K562 (cell line): ENCODE measurements around the gene RUSC2. TPM values are rescaled to one million over a fixed set of nuclear protein-coding genes. Genes with fewer than 3 reads are reported as not detected.

Experiments used
- CBX2 ChIP-seq: fragments of 200-600 bp; sonication (generic); IDR thresholded peaks from one replicate; pipeline ENCODE4 v1.6.1; 2012; ENCODE audit warnings: mild to moderate bottlenecking, low read length, inconsistent platforms; ENCODE audit not compliant: insufficient read depth, poor library complexity, severe bottlenecking
- HDAC2 ChIP-seq: fragments of 450-650 bp; IDR thresholded peaks from 2 replicates; pipeline ENCODE4 v1.6.1; 2016; ENCODE audit warnings: mild to moderate bottlenecking
- HNRNPLL ChIP-seq: fragments of 200-400 bp; formaldehyde crosslinking; IDR thresholded peaks from 2 replicates; pipeline ENCODE4 v1.6.1; 2017; ENCODE audit warnings: low read length, low read depth, mild to moderate bottlenecking; ENCODE audit not compliant: poor library complexity, severe bottlenecking
- NFIC ChIP-seq: fragments of 450-650 bp; IDR thresholded peaks from 2 replicates; pipeline ENCODE4 v1.6.1; 2017; ENCODE audit warnings: mild to moderate bottlenecking, inconsistent platforms
- NUFIP1 ChIP-seq: fragments of 450-650 bp; IDR thresholded peaks from 2 replicates; pipeline ENCODE4 v1.6.1; 2018; ENCODE audit not compliant: partially characterized antibody
- PCBP2 ChIP-seq: fragments of 200-400 bp; formaldehyde crosslinking; IDR thresholded peaks from 2 replicates; pipeline ENCODE4 v1.6.1; 2018; ENCODE audit warnings: low read length, low read depth, mild to moderate bottlenecking, moderate library complexity; ENCODE audit not compliant: poor library complexity, severe bottlenecking
- RB1 ChIP-seq: fragments of 450-650 bp; IDR thresholded peaks from 2 replicates; pipeline ENCODE4 v1.6.1; 2017; ENCODE audit warnings: low read depth, mild to moderate bottlenecking
- RFX1 ChIP-seq: fragments of 450-650 bp; IDR thresholded peaks from 2 replicates; pipeline ENCODE4 v1.6.1; 2016; ENCODE audit warnings: mild to moderate bottlenecking, moderate library complexity
- RNF2 ChIP-seq: sonication (generic); IDR thresholded peaks from 2 replicates; pipeline ENCODE4 v1.6.1; 2016
- SAFB ChIP-seq: fragments of 200-400 bp; formaldehyde crosslinking; IDR thresholded peaks from 2 replicates; pipeline ENCODE4 v1.6.1; 2017; ENCODE audit warnings: low read depth, low read length, borderline replicate concordance
- SETDB1 ChIP-seq: IDR thresholded peaks from one replicate; pipeline ENCODE4 v1.6.1; 2012; ENCODE audit warnings: low read length, control low read depth, inconsistent platforms
- SMAD1 ChIP-seq: fragments of 150-350 bp; IDR thresholded peaks from 2 replicates; pipeline ENCODE4 v1.6.1; 2014; ENCODE audit warnings: low read length, low read depth; ENCODE audit not compliant: partially characterized antibody
- SMAD4 ChIP-seq: fragments of 250-450 bp; sonication (Bioruptor Pico); conservative IDR thresholded peaks from 2 replicates; pipeline ENCODE4 v1.8.0; 2021; ENCODE audit warnings: inconsistent platforms, mild to moderate bottlenecking, moderate library complexity
- TAL1 ChIP-seq: fragments of 450-650 bp; IDR thresholded peaks from 2 replicates; pipeline ENCODE4 v1.6.1; 2016; ENCODE audit warnings: mild to moderate bottlenecking
- ZNF316 ChIP-seq: fragments of 450-650 bp; IDR thresholded peaks from 2 replicates; pipeline ENCODE4 v1.6.1; 2016
- ZNF512 ChIP-seq: IDR thresholded peaks from 2 replicates; pipeline ENCODE4 v1.6.1; 2016; ENCODE audit warnings: missing genetic modification characterization, missing compliant biosample characterization
- ZSCAN29 ChIP-seq: fragments of 450-650 bp; IDR thresholded peaks from 2 replicates; pipeline ENCODE4 v1.6.1; 2017
- polyA plus RNA-seq, 8 experiments: library from polyadenylated mRNA; depleted of rRNA in 4 of 8; stranded (reverse) in 5 of 8; unstranded in 3 of 8; fragments of >200 nt; fragmentation: Nextera tagmentation in 2 of 8; fragmentation: Illumina TruSeq in 1 of 8; extraction: Ambion mirVana in 2 of 8; extraction: Trizol in 1 of 8; gene quantifications; 2 replicates each; pipeline versions ENCODE4 v1.2.1 to v1.2.3, GENCODE V29; 2011 to 2014; ENCODE audit warnings: inconsistent platforms in 1 of 8, missing spikeins in 1 of 8
- total RNA-seq, 7 experiments: library from RNA; depleted of rRNA in 6 of 7; stranded (reverse); fragments of >200 nt in 6 of 7; fragmentation: Illumina TruSeq in 2 of 7; extraction: Trizol in 2 of 7; gene quantifications; 2 replicates each; pipeline versions ENCODE4 v1.2.1 to v1.2.3, GENCODE V29; 2011 to 2021; ENCODE audit warnings: low replicate concordance in 1 of 7
- TF ChIP-seq, protein P1 (sequence below), 3 experiments: IDR thresholded peaks in 2 of 3; conservative IDR thresholded peaks in 1 of 3; 2 replicates each; pipeline ENCODE4 v1.5.1; 2011 to 2012; ENCODE audit warnings: low read length in 3 of 3, mild to moderate bottlenecking in 3 of 3, control low read depth in 2 of 3, improper control_type of control experiment in 1 of 3, inconsistent platforms in 1 of 3, low read depth in 1 of 3, mixed read lengths in 1 of 3, moderate library complexity in 1 of 3; ENCODE audit not compliant: insufficient read depth in 2 of 3
- TF ChIP-seq, protein P2 (sequence below): IDR thresholded peaks from 2 replicates; pipeline ENCODE4 v1.6.1; 2011; ENCODE audit warnings: borderline replicate concordance, low read depth, mild to moderate bottlenecking, moderate library complexity, low read length; ENCODE audit not compliant: insufficient read depth, poor library complexity, severe bottlenecking
- TF ChIP-seq, protein P3 (sequence below): fragments of 250-450 bp; sonication (Bioruptor Pico); IDR thresholded peaks from 2 replicates; pipeline ENCODE4 v1.5.0; 2020; ENCODE audit warnings: mild to moderate bottlenecking
- TF ChIP-seq, protein P4 (sequence below): sonication (generic); formaldehyde crosslinking; IDR thresholded peaks from 2 replicates; pipeline ENCODE4 v1.5.0; 2020; ENCODE audit warnings: missing genetic modification reagents

Gene RUSC2
- total and polyA plus RNA-seq, 9 of the 15 experiments (the other 6 are each of a cell fraction or from before 2014, with no cell fraction given): 0.08 to 12.8 (median 3.1) TPM

- TF ChIP-seq, protein P1, sequence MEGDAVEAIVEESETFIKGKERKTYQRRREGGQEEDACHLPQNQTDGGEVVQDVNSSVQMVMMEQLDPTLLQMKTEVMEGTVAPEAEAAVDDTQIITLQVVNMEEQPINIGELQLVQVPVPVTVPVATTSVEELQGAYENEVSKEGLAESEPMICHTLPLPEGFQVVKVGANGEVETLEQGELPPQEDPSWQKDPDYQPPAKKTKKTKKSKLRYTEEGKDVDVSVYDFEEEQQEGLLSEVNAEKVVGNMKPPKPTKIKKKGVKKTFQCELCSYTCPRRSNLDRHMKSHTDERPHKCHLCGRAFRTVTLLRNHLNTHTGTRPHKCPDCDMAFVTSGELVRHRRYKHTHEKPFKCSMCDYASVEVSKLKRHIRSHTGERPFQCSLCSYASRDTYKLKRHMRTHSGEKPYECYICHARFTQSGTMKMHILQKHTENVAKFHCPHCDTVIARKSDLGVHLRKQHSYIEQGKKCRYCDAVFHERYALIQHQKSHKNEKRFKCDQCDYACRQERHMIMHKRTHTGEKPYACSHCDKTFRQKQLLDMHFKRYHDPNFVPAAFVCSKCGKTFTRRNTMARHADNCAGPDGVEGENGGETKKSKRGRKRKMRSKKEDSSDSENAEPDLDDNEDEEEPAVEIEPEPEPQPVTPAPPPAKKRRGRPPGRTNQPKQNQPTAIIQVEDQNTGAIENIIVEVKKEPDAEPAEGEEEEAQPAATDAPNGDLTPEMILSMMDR (IDR thresholded peaks at IDR 0.05 in 2 of 3, conservative IDR thresholded peaks at IDR 0.05 in 1 of 3; ENCODE audit: insufficient read depth in 2 of 3, low read depth in 1 of 3, low read length in 3 of 3): peak; percentile 33 to 42 (median 35); a peak in 5 of 6 replicates
- TF ChIP-seq TAL1 (no peak), ZNF316 (peak; percentile 46), ZNF512 (tag) (no peak), SAFB (no peak), SMAD1 (no peak), SETDB1 (no peak), HNRNPLL (peak; percentile 53), CBX2 (no peak), RFX1 (peak; percentile 31; the same call in 1 of the 2 replicates), HDAC2 (no peak), PCBP2 (no peak), RB1 (peak; percentile 93; the same call in 1 of the 2 replicates), NUFIP1 (no peak), ZSCAN29 (no peak), SMAD4 (CRISPR knock-in tag) (peak; percentile 95), RNF2 (0 out of 2 replicates have a peak, but pooled peaks have one; percentile 16), NFIC (no peak)
- TF ChIP-seq, protein P2, sequence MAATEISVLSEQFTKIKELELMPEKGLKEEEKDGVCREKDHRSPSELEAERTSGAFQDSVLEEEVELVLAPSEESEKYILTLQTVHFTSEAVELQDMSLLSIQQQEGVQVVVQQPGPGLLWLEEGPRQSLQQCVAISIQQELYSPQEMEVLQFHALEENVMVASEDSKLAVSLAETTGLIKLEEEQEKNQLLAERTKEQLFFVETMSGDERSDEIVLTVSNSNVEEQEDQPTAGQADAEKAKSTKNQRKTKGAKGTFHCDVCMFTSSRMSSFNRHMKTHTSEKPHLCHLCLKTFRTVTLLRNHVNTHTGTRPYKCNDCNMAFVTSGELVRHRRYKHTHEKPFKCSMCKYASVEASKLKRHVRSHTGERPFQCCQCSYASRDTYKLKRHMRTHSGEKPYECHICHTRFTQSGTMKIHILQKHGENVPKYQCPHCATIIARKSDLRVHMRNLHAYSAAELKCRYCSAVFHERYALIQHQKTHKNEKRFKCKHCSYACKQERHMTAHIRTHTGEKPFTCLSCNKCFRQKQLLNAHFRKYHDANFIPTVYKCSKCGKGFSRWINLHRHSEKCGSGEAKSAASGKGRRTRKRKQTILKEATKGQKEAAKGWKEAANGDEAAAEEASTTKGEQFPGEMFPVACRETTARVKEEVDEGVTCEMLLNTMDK: peak; percentile 87
- TF ChIP-seq, protein P3, sequence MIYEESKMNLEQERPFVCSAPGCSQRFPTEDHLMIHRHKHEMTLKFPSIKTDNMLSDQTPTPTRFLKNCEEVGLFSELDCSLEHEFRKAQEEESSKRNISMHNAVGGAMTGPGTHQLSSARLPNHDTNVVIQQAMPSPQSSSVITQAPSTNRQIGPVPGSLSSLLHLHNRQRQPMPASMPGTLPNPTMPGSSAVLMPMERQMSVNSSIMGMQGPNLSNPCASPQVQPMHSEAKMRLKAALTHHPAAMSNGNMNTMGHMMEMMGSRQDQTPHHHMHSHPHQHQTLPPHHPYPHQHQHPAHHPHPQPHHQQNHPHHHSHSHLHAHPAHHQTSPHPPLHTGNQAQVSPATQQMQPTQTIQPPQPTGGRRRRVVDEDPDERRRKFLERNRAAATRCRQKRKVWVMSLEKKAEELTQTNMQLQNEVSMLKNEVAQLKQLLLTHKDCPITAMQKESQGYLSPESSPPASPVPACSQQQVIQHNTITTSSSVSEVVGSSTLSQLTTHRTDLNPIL (CRISPR knock-in tag): no peak
- TF ChIP-seq, protein P4, sequence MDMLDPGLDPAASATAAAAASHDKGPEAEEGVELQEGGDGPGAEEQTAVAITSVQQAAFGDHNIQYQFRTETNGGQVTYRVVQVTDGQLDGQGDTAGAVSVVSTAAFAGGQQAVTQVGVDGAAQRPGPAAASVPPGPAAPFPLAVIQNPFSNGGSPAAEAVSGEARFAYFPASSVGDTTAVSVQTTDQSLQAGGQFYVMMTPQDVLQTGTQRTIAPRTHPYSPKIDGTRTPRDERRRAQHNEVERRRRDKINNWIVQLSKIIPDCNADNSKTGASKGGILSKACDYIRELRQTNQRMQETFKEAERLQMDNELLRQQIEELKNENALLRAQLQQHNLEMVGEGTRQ (CRISPR knock-in tag): peak; percentile 75
Observed at GRCh38 chr9:35489313-35490154, at the start of gene RUSC2 (continued).
